Body of pancreas (tissue), 4 donors: Measurements from ENCODE around the gene FBXO45. TPM values are rescaled to one million over a fixed set of nuclear protein-coding genes. Genes with fewer than 3 reads are reported as not detected.
A peak's percentile ranks its signal among the peaks of the same experiment; 100 is the strongest.
"Not testable (repeated sequence)": the region's sequence is repeated elsewhere in the genome, so short reads cannot be mapped to it uniquely, and the experiment has no call there.

Experiments
- ATAC-seq: fragments of 150-250 bp; one replicate; pipeline ENCODE4 v1.9.1; 2016
- DNase-seq, 4 donors: peaks; one replicate each; pipeline ENCODE4 v3.0.0-alpha.2; 2019
- H3K27ac ChIP-seq, 4 donors: fragments of 200-600 bp; sonication (generic); 1 replicate in 3 of 4; 2 replicates in 1 of 4; pipeline versions ENCODE4 v1.5.1 to v1.6.1; 2016 to 2019; ENCODE audit warnings: mild to moderate bottlenecking in 1 of 4, mixed read lengths in 1 of 4, moderate library complexity in 1 of 4
- H3K27me3 ChIP-seq, 2 donors: fragments of 200-600 bp; sonication (generic); one replicate each; pipeline ENCODE4 v1.6.0; 2016; ENCODE audit warnings: mild to moderate bottlenecking in 1 of 2
- H3K36me3 ChIP-seq, 2 donors: fragments of 200-600 bp; sonication (generic); replicated peaks in 1 of 2; 2 replicates each; pipeline ENCODE4 v1.5.1; 2016; ENCODE audit warnings: low read depth in 2 of 2; ENCODE audit not compliant: insufficient read depth in 1 of 2
- H3K4me1 ChIP-seq: fragments of 200-600 bp; sonication (generic); one replicate; pipeline ENCODE4 v1.6.0; 2016
- H3K4me3 ChIP-seq, 2 donors: fragments of 200-600 bp; sonication (generic); 1 replicate in 1 of 2; 2 replicates in 1 of 2; pipeline ENCODE4 v1.5.1; 2016 to 2019
- H3K9me3 ChIP-seq, 3 donors: fragments of 200-600 bp; sonication (generic); 1 replicate in 2 of 3; 2 replicates in 1 of 3; pipeline ENCODE4 v1.5.1; 2016
- CTCF ChIP-seq, 7 experiments: fragments of 450-650 bp in 4 of 7; fragments of 200-600 bp in 3 of 7; sonication (generic) in 3 of 7; IDR thresholded peaks; one replicate each; pipeline ENCODE4 v1.5.1; 2016 to 2019; ENCODE audit warnings: antibody characterized with exemption in 7 of 7
- POLR2A ChIP-seq, 3 donors: fragments of 450-650 bp; IDR thresholded peaks; one replicate each; pipeline ENCODE4 v1.6.1; 2016; ENCODE audit warnings: antibody characterized with exemption in 3 of 3, mild to moderate bottlenecking in 2 of 3
- WGBS, 2 donors: methylation state at CpG; one replicate each; pipeline ENCODE4 v1.1.5; 2017; 5-methylcytosine and 5-hydroxymethylcytosine counted together
- intact Hi-C: fragments of 100-400 bp; cut with DNase I; formaldehyde crosslinking; loops from one replicate; pipeline ENCODE4 v1.15.1; 2023
- total RNA-seq, 2 donors: library from RNA; depleted of rRNA; stranded (reverse); fragments of >200 nt; gene quantifications; one replicate each; pipeline ENCODE4 v1.1.0, GENCODE V29; 2016

FBXO45 gene
- total RNA-seq, 2 donors from 2014 or later = 1.3 to 4.4 TPM

- H3K36me3 ChIP-seq = no peaks in the 10 kb centered on the region
- H3K4me1 ChIP-seq = no peaks in the 10 kb centered on the region
- no peak for TF ChIP-seq CTCF (IDR thresholded peaks at IDR 0.05)
- no peak for TF ChIP-seq POLR2A (IDR thresholded peaks at IDR 0.05)
- ATAC-seq (peak; percentile 27), DNase-seq (no peak)
- no peaks in the 10 kb centered on the region for H3K9me3 ChIP-seq
- H3K27ac ChIP-seq = peak overlapping the region in 2 of 4 donors; percentile 1 to 3
- no peak overlapping the region for H3K4me3 ChIP-seq
- WGBS, 2 donors = 49 to 66% methylated on average over 10 of the region's 10 CpGs
- intact Hi-C loops = no loop called here
- no peaks in the 10 kb centered on the region for H3K27me3 ChIP-seq
These were observed 43.5 kb downstream of the FBXO45 start for GRCh38 chr3:196611761-196612483.

DNA sequence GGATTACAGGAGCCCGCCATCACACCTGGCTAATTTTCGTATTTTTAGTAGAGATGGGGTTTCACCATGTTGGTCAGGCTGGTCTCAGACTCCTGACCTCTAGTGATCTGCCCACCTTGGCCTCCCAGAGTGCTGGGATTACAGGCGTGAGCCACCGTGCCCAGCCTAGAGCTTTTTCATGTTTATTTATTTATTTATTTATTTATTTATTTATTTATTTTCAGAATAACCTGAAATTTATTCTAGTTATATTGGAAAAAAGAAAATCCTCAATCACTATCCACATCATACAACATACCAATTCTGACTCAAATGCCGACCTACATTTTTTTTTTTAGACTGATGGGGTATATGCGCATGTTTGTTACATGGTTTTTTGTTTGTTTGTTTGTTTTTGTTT lies 46.8 kb downstream of the FBXO45 start:
- H3K27me3 ChIP-seq, DNase-seq, intact Hi-C loops, H3K4me1 ChIP-seq, H3K9me3 ChIP-seq, H3K36me3 ChIP-seq, H3K4me3 ChIP-seq, ATAC-seq, H3K27ac ChIP-seq: not testable (repeated sequence)
- 82 to 84% methylated on average over 6 of the region's 6 CpGs for WGBS, 2 donors

GRCh38 chr3:196617256-196617655 lies 48.8 kb downstream of the FBXO45 start:
- TF ChIP-seq CTCF (IDR thresholded peaks at IDR 0.05) (no peak), POLR2A (IDR thresholded peaks at IDR 0.05) (no peak)
- 49 to 73% methylated on average over 5 of the region's 5 CpGs for WGBS, 2 donors
- no peaks in the 10 kb centered on the region for H3K36me3 ChIP-seq
- no peaks in the 10 kb centered on the region for H3K9me3 ChIP-seq
- ATAC-seq = no peak
- H3K27me3 ChIP-seq = no peaks in the 10 kb centered on the region
- no peak for DNase-seq
- no peaks in the 10 kb centered on the region for H3K4me1 ChIP-seq
- no peak overlapping the region for H3K4me3 ChIP-seq
- intact Hi-C loops = no loop called here
- H3K27ac ChIP-seq = no peak overlapping the region

DNA sequence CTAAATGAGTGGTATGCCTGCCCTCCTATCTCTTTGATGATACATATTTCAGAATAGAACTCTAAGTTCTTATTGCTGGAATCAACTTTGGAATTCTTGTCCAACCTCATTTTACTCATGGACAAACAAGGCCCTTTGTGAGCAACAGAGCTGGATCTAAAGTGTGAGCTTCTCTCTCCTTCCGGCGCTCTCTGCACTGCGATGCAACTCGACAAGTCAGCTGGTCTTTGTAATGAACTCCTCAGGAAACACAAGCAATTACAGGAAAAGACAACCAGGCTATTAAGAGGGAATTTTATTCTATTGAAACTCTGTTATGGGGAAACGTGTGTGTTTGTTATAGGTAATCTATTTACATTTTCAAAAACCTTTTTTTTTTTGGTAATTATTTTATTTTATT lies 50.8 kb downstream of the FBXO45 start:
- WGBS, 2 donors = 41 to 42% methylated on average over 5 of the region's 5 CpGs
- H3K4me1 ChIP-seq = no peaks in the 10 kb centered on the region
- DNase-seq (no peak), ATAC-seq (no peak)
- TF ChIP-seq CTCF (IDR thresholded peaks at IDR 0.05) (no peak), POLR2A (IDR thresholded peaks at IDR 0.05) (no peak)
- no peak overlapping the region for H3K4me3 ChIP-seq
- H3K27ac ChIP-seq = no peak overlapping the region
- no peaks in the 10 kb centered on the region for H3K36me3 ChIP-seq
- intact Hi-C loops = no loop called here
- H3K27me3 ChIP-seq = no peaks in the 10 kb centered on the region
- H3K9me3 ChIP-seq = no peaks in the 10 kb centered on the region

DNA sequence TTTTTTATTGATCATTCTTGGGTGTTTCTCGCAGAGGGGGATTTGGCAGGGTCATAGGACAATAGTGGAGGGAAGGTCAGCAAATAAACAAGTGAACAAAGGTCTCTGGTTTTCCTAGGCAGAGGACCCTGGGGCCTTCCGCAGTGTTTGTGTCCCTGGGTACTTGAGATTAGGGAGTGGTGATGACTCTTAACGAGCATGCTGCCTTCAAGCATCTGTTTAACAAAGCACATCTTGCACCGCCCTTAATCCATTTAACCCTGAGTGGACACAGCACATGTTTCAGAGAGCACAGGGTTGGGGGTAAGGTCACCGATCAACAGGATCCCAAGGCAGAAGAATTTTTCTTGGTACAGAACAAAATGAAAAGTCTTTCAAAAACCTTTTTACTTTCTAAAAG lies 51.2 kb downstream of the FBXO45 start:
- H3K4me1 ChIP-seq, DNase-seq, H3K27me3 ChIP-seq, intact Hi-C loops, H3K9me3 ChIP-seq, H3K36me3 ChIP-seq, H3K4me3 ChIP-seq, ATAC-seq: not testable (repeated sequence)
- WGBS, 2 donors = 48 to 57% methylated on average over 3 to 4 of the region's 5 CpGs
- H3K27ac ChIP-seq = peak overlapping the region in 1 of 4 donors; percentile 31

DNA sequence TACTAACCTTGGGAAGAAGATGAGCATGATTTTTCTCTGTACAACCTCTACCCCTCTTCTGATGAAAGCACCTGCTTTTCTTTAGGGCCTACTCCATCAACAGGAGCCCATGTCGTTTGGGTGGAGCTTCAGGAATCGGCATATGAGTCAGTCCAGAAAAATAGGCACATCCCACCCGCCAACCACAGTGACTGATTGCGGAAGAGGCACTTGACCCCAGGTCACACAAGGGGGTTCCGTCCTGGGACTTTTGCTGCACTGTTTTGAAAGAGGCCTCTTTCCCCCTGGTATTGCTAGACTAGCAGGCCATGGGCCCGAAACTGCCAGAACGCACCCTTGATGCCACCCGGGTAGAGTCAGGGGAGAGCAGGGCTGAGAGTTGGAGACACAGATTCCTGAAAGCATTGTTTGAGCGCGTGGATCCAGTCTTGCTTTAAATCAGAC lies 51.7 kb downstream of the FBXO45 start:
- no peaks in the 10 kb centered on the region for H3K27me3 ChIP-seq
- no peaks in the 10 kb centered on the region for H3K4me1 ChIP-seq
- no peak overlapping the region for H3K4me3 ChIP-seq
- DNase-seq = peak in 2 of 4 donors; percentile 16 to 62
- intact Hi-C loops = no loop called here
- H3K27ac ChIP-seq = peak overlapping the region in 1 of 4 donors; percentile 31
- H3K9me3 ChIP-seq = no peaks in the 10 kb centered on the region
- H3K36me3 ChIP-seq = no peaks in the 10 kb centered on the region
- no peak for TF ChIP-seq POLR2A (IDR thresholded peaks at IDR 0.05)
- no peak for TF ChIP-seq CTCF (IDR thresholded peaks at IDR 0.05)
- peak; percentile 45 for ATAC-seq
- 63 to 66% methylated on average over 10 of the region's 10 CpGs for WGBS, 2 donors
